Esophagus squamous epithelium (tissue), 4 donors: ENCODE data around the gene DPEP1.

Experiments used
- CTCF ChIP-seq, 6 experiments: fragments of 450-650 bp in 4 of 6; fragments of 200-600 bp in 2 of 6; sonication (generic) in 2 of 6; IDR thresholded peaks; one replicate each; pipeline ENCODE4 v1.5.1; 2016 to 2019; ENCODE audit warnings: antibody characterized with exemption in 6 of 6, mild to moderate bottlenecking in 4 of 6, moderate library complexity in 4 of 6
- POLR2A ChIP-seq, 4 donors: fragments of 450-650 bp; IDR thresholded peaks; one replicate each; pipeline ENCODE4 v1.6.1; 2017; ENCODE audit warnings: antibody characterized with exemption in 4 of 4, mild to moderate bottlenecking in 4 of 4, moderate library complexity in 3 of 4

- TF ChIP-seq POLR2A (IDR thresholded peaks at IDR 0.05) (no peak), CTCF (IDR thresholded peaks at IDR 0.05) (no peak)
These were observed 7.8 kb downstream of the DPEP1 start for GRCh38 chr16:89621136-89621697.
